GM12878 (cell line): ENCODE measurements around the gene RASL11A. TPM values are rescaled to one million over a fixed set of nuclear protein-coding genes. Genes with fewer than 3 reads are reported as not detected.

ENCODE experiments used
- ATAC-seq: fragments of 200-7000 bp; cut with Tn5 transposase; 3 replicates; pipeline ENCODE4 v1.9.1; 2020; ENCODE audit warnings: mild to moderate bottlenecking, moderate library complexity
- BruUV-seq: library from RNA; stranded (reverse); fragments of 400-500 nt; replicated peaks from 2 replicates; lab custom pipeline; 2021; lab: Mats Ljungman, UMichigan
- CTCF ChIA-PET: fragments of 300-600 bp; sonication (Branson Sonifier 250); formaldehyde crosslinking; extraction: SDS; loops from one replicate; lab custom pipeline; 2021; ENCODE audit warnings: inconsistent platforms; lab: Yijun Ruan, JAX
- POLR2A ChIA-PET: fragments of 350-600 bp; formaldehyde crosslinking; extraction: SDS; loops from one replicate; lab custom pipeline; 2021; ENCODE audit warnings: inconsistent platforms; lab: Charles Lee
- RAD21 ChIA-PET: fragments of 300-600 bp; sonication (Branson Sonifier 250); formaldehyde crosslinking; loops from one replicate; lab custom pipeline; 2023; ENCODE audit warnings: antibody characterized with exemption; ENCODE audit not compliant: unreplicated experiment; lab: Charles Lee
- SMC1A ChIA-PET: fragments of 300-600 bp; sonication (Branson Sonifier 250); formaldehyde crosslinking; loops from one replicate; lab custom pipeline; 2023; ENCODE audit not compliant: unreplicated experiment, uncharacterized antibody; lab: Charles Lee
- DNase-seq: peaks from one replicate; pipeline ENCODE4 v3.0.0-alpha.2; 2011; ENCODE audit warnings: low read depth, low spot score
- FAIRE-seq: peaks from 3 replicates; lab custom pipeline; 2011; peaks lifted over from hg19 to GRCh38; lab: Jason Lieb, UNC
- H2AFZ ChIP-seq: 2 replicates; pipeline ENCODE4 v1.6.0; 2011; ENCODE audit warnings: low read depth, low read length, control low read depth; ENCODE audit not compliant: control insufficient read depth
- H3K27ac ChIP-seq: 2 replicates; pipeline ENCODE4 v1.5.1; 2011; ENCODE audit warnings: control low read depth; ENCODE audit not compliant: control insufficient read depth, insufficient read depth
- H3K27me3 ChIP-seq, 2 experiments: replicated peaks in 1 of 2; 2 replicates each; pipeline versions ENCODE4 v1.6.0 to v1.6.1; 2011; ENCODE audit warnings: low read length in 1 of 2; ENCODE audit not compliant: control insufficient read depth in 2 of 2, insufficient read depth in 2 of 2
- H3K36me3 ChIP-seq, 2 experiments: 2 replicates each; pipeline ENCODE4 v1.5.1; 2011; ENCODE audit warnings: low read length in 1 of 2; ENCODE audit not compliant: control insufficient read depth in 2 of 2, insufficient read depth in 2 of 2
- H3K4me1 ChIP-seq: 2 replicates; pipeline ENCODE4 v1.6.1; 2011; ENCODE audit warnings: mild to moderate bottlenecking, low read length, moderate library complexity, mixed read lengths; ENCODE audit not compliant: control insufficient read depth, insufficient read depth
- H3K4me2 ChIP-seq: 2 replicates; pipeline ENCODE4 v1.6.0; 2011; ENCODE audit warnings: control low read depth; ENCODE audit not compliant: control insufficient read depth, insufficient read depth
- H3K4me3 ChIP-seq: fragments of 200-600 bp; sonication (generic); 2 replicates; pipeline ENCODE4 v1.5.1; 2016
- H3K79me2 ChIP-seq: 2 replicates; pipeline ENCODE4 v1.6.0; 2011; ENCODE audit warnings: low read length; ENCODE audit not compliant: control insufficient read depth, insufficient read depth
- H3K9ac ChIP-seq: 2 replicates; pipeline ENCODE4 v1.8.0; 2011; ENCODE audit warnings: low read length, control low read depth, mixed read lengths; ENCODE audit not compliant: control insufficient read depth, insufficient read depth
- H3K9me3 ChIP-seq: replicated peaks from 3 replicates; pipeline ENCODE4 v1.5.1; 2011; ENCODE audit warnings: mild to moderate bottlenecking, low read length; ENCODE audit not compliant: control insufficient read depth, insufficient read depth
- H4K20me1 ChIP-seq: 2 replicates; pipeline ENCODE4 v1.6.0; 2011; ENCODE audit not compliant: control insufficient read depth, insufficient read depth
- BCL3 ChIP-seq: IDR thresholded peaks from 2 replicates; pipeline ENCODE4 v1.6.1; 2011; ENCODE audit warnings: borderline replicate concordance, low read depth, mild to moderate bottlenecking, moderate library complexity, low read length; ENCODE audit not compliant: insufficient read depth, poor library complexity, severe bottlenecking
- E2F8 ChIP-seq: fragments of 450-650 bp; IDR thresholded peaks from 2 replicates; pipeline ENCODE4 v1.6.1; 2018; ENCODE audit warnings: mild to moderate bottlenecking, low read depth, moderate library complexity; ENCODE audit not compliant: partially characterized antibody
- WGBS: methylation state at CpG from one replicate; pipeline ENCODE4 v1.1.6; 2016; ENCODE audit warnings: low lambda C conversion rate; ENCODE audit not compliant: insufficient replicate concordance, insufficient coverage; ENCODE audit errors: missing lambda C conversion rate; 5-methylcytosine and 5-hydroxymethylcytosine counted together
- in situ Hi-C: fragments of 300-500 bp; cut with MboI; formaldehyde crosslinking; loops from 9 replicates; pipeline ENCODE4 v1.14.3; 2018; ENCODE audit warnings: mixed read lengths
- intact Hi-C: fragments of 100-400 bp; cut with micrococcal nuclease; formaldehyde crosslinking; loops from one replicate; pipeline ENCODE4 v1.14.2; 2022; ENCODE audit not compliant: unreplicated experiment
- polyA plus RNA-seq, 11 experiments: library from polyadenylated mRNA; depleted of rRNA in 4 of 11; unstranded in 6 of 11; stranded (reverse) in 5 of 11; fragments of >200 nt; fragmentation: Nextera tagmentation in 4 of 11; fragmentation: Illumina TruSeq in 1 of 11; extraction: Ambion mirVana in 4 of 11; extraction: Trizol in 1 of 11; gene quantifications; 1 replicate in 1 of 11; 2 replicates in 10 of 11; pipeline versions ENCODE4 v1.2.1 to v1.2.3, GENCODE V29; 2011 to 2016; ENCODE audit warnings: inconsistent platforms in 2 of 11, missing spikeins in 2 of 11, low read depth in 1 of 11
- total RNA-seq, 4 experiments: library from RNA; depleted of rRNA in 3 of 4; stranded (reverse); fragments of >200 nt in 3 of 4; fragmentation: Illumina TruSeq in 1 of 4; extraction: Trizol in 1 of 4; gene quantifications; 2 replicates each; pipeline versions ENCODE4 v1.2.1 to v1.2.3, GENCODE V29; 2013 to 2021

Gene RASL11A
- total and polyA plus RNA-seq, 10 of the 15 experiments (the other 5 are each of a cell fraction or from before 2014, with no cell fraction given) = 0.04 to 1.3 (median 0.41) TPM; not detected in 1

GRCh38 chr13:27264181-27264580, 6.4 kb upstream of the RASL11A start:
- FAIRE-seq (no peak), DNase-seq (no peak), ATAC-seq (no peak)
- no peak overlapping the region for H3K4me3 ChIP-seq
- no TSS peak for BruUV-seq
- no peak overlapping the region for H2AFZ ChIP-seq
- intact Hi-C loops = no loop called here
- 0 out of 2 replicates have a peak, but pooled peaks cover 2% of the 10 kb centered on the region for H3K4me1 ChIP-seq
- RAD21 ChIA-PET = no interaction called here
- no peaks in the 10 kb centered on the region for H4K20me1 ChIP-seq
- H3K9ac ChIP-seq = no peak overlapping the region
- H3K27ac ChIP-seq = no peak overlapping the region
- H3K36me3 ChIP-seq = peaks cover 3% of the 10 kb centered on the region in 2 experiments; a peak in 3 of 4 replicates
- H3K9me3 ChIP-seq = no peaks in the 10 kb centered on the region
- in situ Hi-C loops = no loop called here
- SMC1A ChIA-PET = interaction anchor here (1.3 kb wide), 1 partner anchor 15 kb away, joined by 4 read pairs; no protein-coding TSS in a partner anchor
- no peak overlapping the region for H3K4me2 ChIP-seq
- no peaks in the 10 kb centered on the region for H3K27me3 ChIP-seq
- CTCF ChIA-PET = no interaction called here
- TF ChIP-seq E2F8 = no peak
- TF ChIP-seq BCL3 = no peak
- POLR2A ChIA-PET = interaction anchor here (0.5 to 0.6 kb wide), 2 partner anchors 116 to 604 kb away, joined by 3 to 6 read pairs; no protein-coding TSS in a partner anchor
- 50% methylated on average over 5 of the region's 5 CpGs for WGBS
- no peaks in the 10 kb centered on the region for H3K79me2 ChIP-seq
